ENCODE measurements around the gene IRF2BP2.
"Not testable (repeated sequence)": the region's sequence is repeated elsewhere in the genome, so short reads cannot be mapped to it uniquely, and the experiment has no call there.

The IRF2BP2 gene

DNA sequence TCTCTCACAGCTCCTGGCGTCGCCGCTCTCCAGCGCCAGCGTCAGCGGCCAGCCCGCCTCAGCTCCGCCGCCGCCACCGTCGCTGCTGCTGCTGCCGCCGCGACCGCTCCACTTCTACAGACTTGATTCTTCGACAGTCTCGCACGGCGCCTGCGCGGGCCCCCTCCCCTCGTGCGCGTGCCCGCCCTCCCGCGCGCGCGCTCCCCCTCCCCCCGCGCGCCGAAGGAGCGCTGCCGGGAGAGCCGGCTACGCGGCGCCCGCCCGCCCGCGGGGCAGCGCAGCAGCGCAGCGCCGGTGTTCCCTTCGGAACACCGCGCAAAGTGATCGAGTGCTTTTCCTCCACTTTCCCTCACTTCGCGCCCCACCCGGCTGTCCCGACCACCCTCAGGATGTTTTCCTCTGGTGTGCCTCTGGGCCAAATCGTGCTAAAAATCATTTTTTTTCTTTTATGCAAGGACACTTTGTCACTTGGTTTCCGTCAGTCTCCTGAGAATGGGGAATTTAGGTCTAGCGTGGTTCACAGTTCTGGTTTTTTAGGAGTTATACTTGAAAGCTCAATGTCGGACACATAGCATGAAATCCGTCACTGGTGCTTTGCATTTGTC, at the start of gene IRF2BP2:
TSS of gene IRF2BP2 (minus strand) at position 118 of the 605 bp plus-strand sequence. CDS start 684 bp downstream, outside the sequence.
- DNase-seq: peak; percentile 86

- DNase-seq: peak; percentile 89
These were observed 49.6 kb upstream of the IRF2BP2 start for GRCh38 chr1:234659538-234659937.

DNA sequence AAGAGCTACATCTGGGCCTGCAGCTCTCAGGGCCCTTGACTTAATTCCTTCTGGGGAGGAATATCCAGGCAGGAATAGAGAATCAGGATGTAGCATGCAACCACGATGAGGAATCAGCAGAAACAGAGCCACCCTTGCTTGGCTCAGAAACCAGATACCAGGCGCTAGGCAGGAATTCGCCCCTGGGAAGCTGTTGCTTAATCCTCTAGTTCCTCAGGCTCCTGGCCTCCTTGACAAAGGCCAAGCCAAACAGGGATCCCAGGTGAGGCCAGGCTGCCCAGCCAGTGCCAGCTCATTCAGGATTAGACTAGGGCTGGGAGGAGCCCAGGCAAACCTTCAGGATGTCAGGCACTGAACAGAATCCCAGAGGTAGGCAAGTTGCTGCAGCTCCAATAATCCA, 48.2 kb upstream of the IRF2BP2 start:
- DNase-seq: peak; percentile 65

GRCh38 chr1:234656944-234657654, 47.1 kb upstream of the IRF2BP2 start:
- peak; percentile 100 for DNase-seq

DNA sequence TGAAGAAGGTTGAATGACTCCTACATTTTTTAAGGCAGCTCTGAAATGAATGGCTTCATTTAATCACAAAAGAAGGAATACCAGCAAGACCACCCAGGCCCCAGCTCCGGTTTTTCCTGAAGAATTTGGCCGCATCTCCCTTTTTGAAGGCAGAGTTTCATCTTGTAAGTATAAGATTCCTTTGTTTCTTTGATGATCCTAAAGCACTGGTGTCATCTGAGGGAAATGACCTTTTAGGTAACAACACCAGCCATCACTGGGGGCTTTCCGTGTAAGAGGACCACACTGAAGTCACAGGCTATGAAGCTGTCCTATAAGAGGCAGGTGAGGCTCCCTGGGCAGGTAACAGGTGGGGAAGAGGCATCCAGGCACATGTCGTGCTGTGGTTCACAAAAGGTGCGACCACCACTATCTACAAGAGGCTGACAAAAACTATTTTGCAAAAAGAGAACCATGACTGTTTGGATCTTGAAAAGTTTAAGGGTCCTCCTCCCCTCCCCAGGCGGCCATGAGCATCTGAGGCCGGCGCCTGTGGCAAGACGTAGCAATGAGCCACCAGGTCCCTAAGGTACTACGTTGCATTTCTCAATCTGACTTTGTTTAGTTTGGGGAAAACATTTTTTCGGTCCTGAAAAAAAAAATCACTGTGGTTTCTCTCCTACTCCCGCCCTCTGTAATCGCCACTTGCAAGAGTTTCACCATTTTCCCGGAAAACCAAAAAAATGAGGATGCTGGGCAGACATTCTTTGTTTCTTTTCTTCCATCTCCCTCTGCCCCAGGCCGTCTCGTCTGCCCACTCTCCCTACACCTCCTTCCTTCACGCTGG, 46.3 kb upstream of the IRF2BP2 start:
- DNase-seq: no peak

- DNase-seq: no peak
These were observed 45.5 kb upstream of the IRF2BP2 start for GRCh38 chr1:234655328-234656069.

GRCh38 chr1:234654002-234654733, 44.2 kb upstream of the IRF2BP2 start:
- no peak for DNase-seq

DNA sequence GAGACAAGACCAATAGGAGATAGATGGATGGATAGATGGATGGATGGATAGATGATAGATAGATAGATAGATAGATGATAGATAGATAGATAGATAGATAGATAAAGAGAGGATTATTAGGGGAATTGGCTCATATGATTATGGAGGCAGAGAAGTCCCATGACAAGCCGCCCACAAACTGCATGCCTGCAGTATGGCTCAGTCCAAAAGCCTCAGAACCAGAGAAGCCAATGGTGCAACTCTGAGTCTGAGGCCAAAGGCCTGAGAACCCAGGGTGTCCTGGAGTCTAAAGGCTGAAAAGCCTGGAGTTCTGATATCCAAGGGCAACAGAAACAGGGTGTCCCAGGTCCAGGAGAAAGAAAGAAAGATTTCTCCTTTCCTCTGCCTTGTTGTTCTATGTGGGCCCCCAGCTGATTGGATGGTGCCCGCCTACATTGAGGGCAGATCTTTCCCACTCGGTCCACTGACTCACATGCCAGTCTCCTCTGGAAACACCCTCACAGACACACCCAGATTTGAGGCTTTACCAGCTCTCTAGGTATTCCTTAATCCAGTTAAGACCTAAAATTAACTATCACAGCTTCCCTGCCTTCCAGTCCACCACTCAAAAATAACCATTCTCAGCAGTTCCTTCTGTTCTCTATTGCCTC, 39.6 kb upstream of the IRF2BP2 start:
- no peak for DNase-seq

- no peak for DNase-seq
These were observed 37.8 kb upstream of the IRF2BP2 start for GRCh38 chr1:234647758-234648157.

GRCh38 chr1:234647245-234647644, 37.3 kb upstream of the IRF2BP2 start:
- DNase-seq: no peak

GRCh38 chr1:234645964-234646363, 36.0 kb upstream of the IRF2BP2 start:
- DNase-seq: no peak

DNA sequence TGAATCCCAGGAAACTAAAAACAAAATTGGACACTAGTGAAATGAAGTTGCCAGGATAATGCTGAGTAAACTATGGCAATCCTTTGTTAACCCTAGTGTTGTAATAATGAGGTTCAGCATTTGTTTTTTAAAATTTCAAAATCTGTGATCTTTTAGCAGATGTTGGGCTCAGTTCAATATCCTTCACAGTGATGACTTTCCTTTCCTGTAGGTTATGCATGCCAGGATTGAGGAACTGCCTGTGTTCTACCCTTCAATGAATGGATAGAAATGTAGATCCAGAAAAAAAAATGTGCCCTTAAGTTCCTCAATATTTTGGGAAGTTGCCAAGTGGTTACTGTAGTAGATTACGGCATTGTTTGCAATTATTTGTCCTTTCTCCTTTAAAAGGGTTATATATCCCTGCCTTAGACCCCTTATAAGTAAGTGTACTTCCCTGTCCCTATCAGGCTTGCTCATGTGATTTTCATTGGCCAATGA, 35.5 kb upstream of the IRF2BP2 start:
- DNase-seq: no peak

GRCh38 chr1:234644928-234645327, 35.0 kb upstream of the IRF2BP2 start:
- DNase-seq: no peak

- no peak for DNase-seq
These were observed 33.8 kb upstream of the IRF2BP2 start for GRCh38 chr1:234643850-234644134.

GRCh38 chr1:234643111-234643849, 33.3 kb upstream of the IRF2BP2 start:
- no peak for DNase-seq

DNA sequence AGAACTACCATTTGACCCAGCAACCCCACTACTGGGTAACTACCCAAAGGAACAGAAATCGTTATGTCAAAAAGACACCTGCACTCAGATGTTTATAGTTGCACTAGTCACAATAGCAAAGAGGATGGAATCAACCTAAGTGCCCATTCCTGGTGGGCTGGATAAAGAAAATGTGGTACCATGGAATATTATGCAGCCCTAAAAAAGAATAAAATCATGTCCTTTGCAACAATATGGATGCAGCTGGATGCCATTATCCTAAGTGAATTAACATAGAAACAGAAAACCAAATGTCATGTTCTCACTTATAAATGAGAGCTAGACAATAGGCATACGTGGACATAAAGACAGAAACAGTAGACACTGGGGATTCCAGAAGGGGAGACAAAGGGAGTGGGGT, 32.5 kb upstream of the IRF2BP2 start:
- no peak for DNase-seq

DNA sequence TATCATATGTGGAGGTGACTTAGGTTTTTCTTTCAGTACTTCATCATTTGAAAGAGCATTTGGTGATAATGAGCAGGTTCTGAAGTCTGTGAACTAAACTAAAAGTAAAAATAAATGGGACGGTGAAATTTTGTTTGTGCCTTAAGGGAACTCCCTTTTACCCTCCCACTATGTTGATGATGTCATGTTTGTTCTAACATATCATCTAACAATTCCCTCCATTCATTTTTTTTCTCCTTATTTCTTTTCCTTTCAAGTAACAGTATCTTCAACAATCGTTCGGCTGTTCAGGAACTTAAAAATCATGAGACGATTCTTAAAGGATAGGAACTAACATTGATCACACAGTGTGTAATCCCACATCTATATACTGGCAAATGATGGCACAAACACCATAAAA, 30.0 kb upstream of the IRF2BP2 start:
- no peak for DNase-seq

DNA sequence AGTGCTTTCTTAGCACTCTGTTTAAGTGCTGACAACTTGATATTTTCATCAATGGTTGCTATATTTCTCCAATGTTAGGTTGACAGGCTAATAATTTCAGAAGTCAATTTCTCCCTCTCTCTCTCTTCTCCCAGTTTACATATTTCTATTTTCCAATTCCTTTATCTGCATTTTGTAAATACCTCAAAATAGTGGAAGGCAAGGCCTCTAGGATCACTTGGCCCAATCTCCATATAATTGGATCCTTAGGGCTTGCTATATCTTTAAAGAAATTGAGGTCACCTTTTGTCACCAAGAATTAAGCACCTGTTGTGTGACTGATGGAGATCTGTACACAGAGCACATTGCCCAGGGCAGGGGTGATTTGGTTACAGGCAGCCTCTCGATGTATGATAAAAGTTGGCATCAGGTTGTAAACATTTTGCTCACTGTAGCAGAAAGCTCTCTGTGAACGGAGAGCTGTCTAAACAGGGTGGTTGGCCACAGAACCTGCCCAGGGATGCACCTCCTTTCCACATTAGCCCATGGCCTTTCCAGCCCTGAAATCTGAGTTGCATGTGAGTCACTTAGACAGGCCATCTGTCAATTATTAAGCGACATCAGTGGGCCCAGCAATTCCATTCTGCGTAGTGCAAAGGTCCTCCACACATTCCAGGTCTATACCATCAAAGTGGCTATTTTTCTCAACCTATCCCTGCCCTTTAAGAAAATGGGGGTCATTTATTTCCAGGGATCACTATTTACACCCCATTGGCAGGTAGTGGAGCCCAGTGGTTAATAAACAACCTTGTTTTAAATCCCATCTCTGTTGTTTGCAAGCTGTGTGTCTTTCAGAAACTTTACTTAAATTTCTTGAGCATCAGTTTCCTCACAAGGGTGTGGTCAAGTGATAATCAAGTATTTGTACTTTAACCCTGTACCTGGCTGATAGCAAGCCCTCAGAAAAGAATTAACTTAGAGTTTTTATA, 29.1 kb upstream of the IRF2BP2 start:
- no peak for DNase-seq

- DNase-seq: not testable (repeated sequence)
These were observed 24.9 kb upstream of the IRF2BP2 start for GRCh38 chr1:234634922-234635321.

DNA sequence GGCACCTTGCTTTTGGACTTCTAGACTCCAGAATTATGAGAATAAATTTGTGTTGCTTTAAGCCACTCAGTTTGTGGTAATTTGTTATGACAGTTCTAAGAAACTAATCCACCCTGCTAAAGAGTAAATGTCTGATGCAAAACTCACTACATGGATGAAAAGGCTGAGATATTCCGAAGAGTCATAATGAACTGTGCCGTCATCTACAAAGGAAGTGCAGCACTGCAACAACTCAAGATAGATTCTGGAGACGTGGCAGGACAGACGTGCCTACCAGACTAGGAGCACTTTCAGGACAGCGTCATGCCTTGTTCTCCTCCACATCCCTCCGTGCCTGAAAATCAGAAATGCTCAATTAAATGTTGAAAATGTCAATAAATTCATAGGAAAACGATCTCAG, 24.4 kb upstream of the IRF2BP2 start:
- no peak for DNase-seq
